Large intestine (tissue), 3 donors: ENCODE measurements around the gene PDXDC1. TPM values are rescaled to one million over a fixed set of nuclear protein-coding genes. Genes with fewer than 3 reads are reported as not detected.
"Not testable (repeated sequence)": the region's sequence is repeated elsewhere in the genome, so short reads cannot be mapped to it uniquely, and the experiment has no call there.

Source experiments
- DNase-seq, 2 donors: peaks; one replicate each; pipeline versions ENCODE4 v3.0.0 to v3.0.0-alpha.2; 2013
- H3K27ac ChIP-seq: one replicate; pipeline ENCODE4 v1.5.1; 2013; ENCODE audit warnings: low read length
- H3K27me3 ChIP-seq: 2 replicates; pipeline ENCODE4 v1.6.1; 2013; ENCODE audit warnings: low read length; ENCODE audit not compliant: control insufficient read depth, insufficient read depth
- H3K36me3 ChIP-seq: 2 replicates; pipeline ENCODE4 v1.6.1; 2013; ENCODE audit warnings: low read length; ENCODE audit not compliant: control insufficient read depth, insufficient read depth
- H3K4me1 ChIP-seq: one replicate; pipeline ENCODE4 v1.6.1; 2013; ENCODE audit warnings: low read length; ENCODE audit not compliant: control insufficient read depth, insufficient read depth
- H3K4me3 ChIP-seq: one replicate; pipeline ENCODE4 v1.5.1; 2013; ENCODE audit warnings: low read length
- H3K9me3 ChIP-seq: one replicate; pipeline ENCODE4 v1.6.1; 2013; ENCODE audit warnings: mild to moderate bottlenecking, low read depth, low read length, moderate library complexity; ENCODE audit not compliant: control insufficient read depth
- WGBS: methylation state at CpG from one replicate; pipeline ENCODE4 v1.1.5; 2013; ENCODE audit warnings: low lambda C conversion rate; ENCODE audit not compliant: insufficient coverage; 5-methylcytosine and 5-hydroxymethylcytosine counted together
- polyA plus RNA-seq: library from polyadenylated mRNA; unstranded; fragments of 120-200 nt; gene quantifications from one replicate; pipeline ENCODE4 v1.2.1, GENCODE V29; 2013

Gene PDXDC1
- polyA plus RNA-seq, 1 donor = 177 TPM

DNA sequence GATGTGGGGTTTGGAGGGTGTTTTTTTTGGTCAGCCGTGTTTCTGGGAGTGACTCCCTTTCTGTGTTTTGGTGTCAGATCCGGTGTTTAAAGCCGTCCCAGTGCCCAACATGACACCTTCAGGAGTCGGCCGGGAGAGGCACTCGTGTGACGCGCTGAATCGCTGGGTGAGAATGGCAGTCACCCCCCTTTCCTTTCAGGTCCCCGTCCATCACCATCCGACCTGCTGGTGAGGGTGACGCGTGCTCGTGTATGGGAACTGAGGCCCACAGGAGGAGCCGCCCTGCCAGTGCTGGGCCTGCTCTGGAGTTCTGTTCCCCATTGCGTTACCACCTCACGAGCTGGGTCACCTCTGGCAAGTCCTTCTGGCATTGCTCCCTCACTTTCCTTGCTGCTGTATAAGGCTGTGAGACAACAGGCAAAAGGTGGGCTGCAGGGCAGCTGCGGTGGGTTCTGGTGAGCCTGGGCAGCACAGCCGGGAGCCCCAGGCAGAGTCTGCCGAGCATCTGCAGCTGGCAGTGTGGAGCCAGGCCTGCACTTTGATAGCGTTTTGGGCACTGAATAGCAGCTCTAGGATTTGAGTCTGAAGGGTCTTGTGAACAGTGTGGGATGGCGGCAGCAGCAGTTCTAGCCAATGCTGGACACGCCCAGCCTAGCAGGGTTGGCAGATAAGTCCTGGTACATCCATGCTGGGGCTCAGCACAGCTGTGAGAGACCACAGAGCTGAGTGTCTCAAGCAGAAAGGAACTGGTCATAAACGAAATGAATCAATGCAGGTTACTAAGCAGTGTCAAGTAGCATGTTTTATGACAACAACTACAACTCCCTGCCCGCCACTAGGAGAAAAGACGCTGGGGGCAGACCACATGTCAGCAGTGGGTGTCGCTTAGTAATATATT is 54.2 kb downstream of the PDXDC1 start:
- not testable (repeated sequence) for H3K27me3 ChIP-seq, H3K4me1 ChIP-seq, H3K9me3 ChIP-seq, DNase-seq, H3K27ac ChIP-seq, H3K4me3 ChIP-seq
- WGBS = no CpG with 5 or more reads among the region's 27 CpGs
- H3K36me3 ChIP-seq = peaks cover 77% of the 10 kb centered on the region

- not testable (repeated sequence) for H3K27me3 ChIP-seq, DNase-seq, H3K9me3 ChIP-seq, H3K27ac ChIP-seq, H3K4me3 ChIP-seq, H3K4me1 ChIP-seq
- H3K36me3 ChIP-seq = peaks cover 79% of the 10 kb centered on the region
- WGBS = no CpG with 5 or more reads among the region's 6 CpGs
Observed at GRCh38 chr16:15029749-15030148, 54.9 kb downstream of the PDXDC1 start.

DNA sequence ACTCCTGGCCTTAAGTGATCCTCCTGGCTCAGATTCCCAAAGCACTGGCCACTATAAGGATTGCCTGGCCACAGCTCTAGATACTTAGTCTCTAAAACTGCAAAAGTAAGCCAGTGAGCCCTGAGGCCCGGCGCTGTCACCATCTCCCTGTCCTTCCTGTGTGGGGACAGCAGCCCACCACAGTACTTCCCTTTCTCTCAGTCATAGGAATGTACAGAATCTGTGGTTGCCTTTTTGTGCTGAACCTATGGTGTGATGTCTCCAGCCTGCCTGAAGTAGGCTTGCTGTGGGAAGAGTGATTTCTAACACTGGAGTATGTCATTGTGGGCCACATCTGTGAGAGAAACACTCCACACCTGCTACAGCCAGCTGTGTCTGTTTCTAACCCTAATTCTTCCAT is 56.4 kb downstream of the PDXDC1 start:
- H3K27ac ChIP-seq = no peak overlapping the region
- no peak overlapping the region for H3K4me3 ChIP-seq
- H3K27me3 ChIP-seq = no peaks in the 10 kb centered on the region
- WGBS = no CpG with 5 or more reads among the region's 2 CpGs
- peaks cover 81% of the 10 kb centered on the region for H3K36me3 ChIP-seq
- H3K4me1 ChIP-seq = no peaks in the 10 kb centered on the region
- no peaks in the 10 kb centered on the region for H3K9me3 ChIP-seq
- no peak for DNase-seq

DNA sequence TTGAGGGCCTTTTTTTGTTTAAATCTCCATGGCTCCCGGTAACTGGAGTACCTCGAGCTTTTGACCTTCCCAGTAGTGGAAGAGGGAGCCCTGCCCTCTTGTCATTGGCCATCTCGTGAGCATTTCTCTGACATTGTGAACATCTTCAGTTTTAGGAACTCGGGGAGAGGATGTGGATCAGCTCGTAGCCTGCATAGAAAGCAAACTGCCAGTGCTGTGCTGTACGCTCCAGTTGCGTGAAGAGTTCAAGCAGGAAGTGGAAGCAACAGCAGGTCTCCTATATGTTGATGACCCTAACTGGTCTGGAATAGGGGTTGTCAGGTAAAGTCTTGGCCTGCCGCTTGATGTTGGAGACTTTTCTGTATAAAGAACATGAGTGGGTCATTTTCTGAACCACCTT is 56.8 kb downstream of the PDXDC1 start:
- Histone ChIP-seq H3K4me3 (no peak overlapping the region), H3K36me3 (peaks cover 84% of the 10 kb centered on the region)
- no CpG with 5 or more reads among the region's 8 CpGs for WGBS

DNA sequence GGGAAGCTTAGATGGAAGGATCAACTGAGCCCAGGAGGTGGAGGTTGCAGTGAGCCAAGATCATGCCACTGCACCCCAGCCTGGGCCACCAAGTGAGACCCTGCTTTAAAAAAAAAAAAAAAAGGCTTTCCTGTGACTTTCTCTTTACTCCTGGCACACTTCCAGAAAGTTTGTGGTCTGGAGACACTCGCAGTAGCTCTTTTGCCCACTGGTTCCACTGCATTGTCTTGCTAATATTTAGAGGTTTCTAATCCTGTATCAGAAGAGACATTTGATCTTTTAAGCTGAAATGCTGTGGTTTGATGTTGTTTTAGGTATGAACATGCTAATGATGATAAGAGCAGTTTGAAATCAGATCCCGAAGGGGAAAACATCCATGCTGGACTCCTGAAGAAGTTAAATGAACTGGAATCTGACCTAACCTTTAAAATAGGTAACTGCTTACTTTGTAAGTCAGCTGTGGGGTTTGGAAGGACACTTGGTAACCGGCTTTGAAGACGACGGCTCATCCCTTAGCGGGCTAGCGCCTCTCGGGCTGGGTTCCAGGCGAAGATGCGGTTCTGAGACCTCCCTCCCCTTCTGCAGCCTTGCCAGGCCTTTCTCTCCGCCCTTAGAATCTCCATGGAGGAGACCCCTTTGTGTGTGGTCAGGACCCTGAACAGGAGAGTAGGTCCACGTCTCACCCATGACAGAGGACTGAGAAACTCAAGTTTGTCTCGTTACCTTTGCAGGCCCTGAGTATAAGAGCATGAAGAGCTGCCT is 57.9 kb downstream of the PDXDC1 start:
- H3K36me3 ChIP-seq = peaks cover 85% of the 10 kb centered on the region
- H3K27me3 ChIP-seq = no peaks in the 10 kb centered on the region
- H3K4me3 ChIP-seq = no peak overlapping the region
- no peaks in the 10 kb centered on the region for H3K9me3 ChIP-seq
- no peak overlapping the region for H3K27ac ChIP-seq
- DNase-seq = no peak
- no peaks in the 10 kb centered on the region for H3K4me1 ChIP-seq
- WGBS = no CpG with 5 or more reads among the region's 13 CpGs

More for the DNA sequence above, 56.8 kb downstream of the PDXDC1 start:
- Histone ChIP-seq H3K27me3 (no peaks in the 10 kb centered on the region), H3K9me3 (no peaks in the 10 kb centered on the region), H3K27ac (no peak overlapping the region), H3K4me1 (no peaks in the 10 kb centered on the region)
- no peak for DNase-seq

DNA sequence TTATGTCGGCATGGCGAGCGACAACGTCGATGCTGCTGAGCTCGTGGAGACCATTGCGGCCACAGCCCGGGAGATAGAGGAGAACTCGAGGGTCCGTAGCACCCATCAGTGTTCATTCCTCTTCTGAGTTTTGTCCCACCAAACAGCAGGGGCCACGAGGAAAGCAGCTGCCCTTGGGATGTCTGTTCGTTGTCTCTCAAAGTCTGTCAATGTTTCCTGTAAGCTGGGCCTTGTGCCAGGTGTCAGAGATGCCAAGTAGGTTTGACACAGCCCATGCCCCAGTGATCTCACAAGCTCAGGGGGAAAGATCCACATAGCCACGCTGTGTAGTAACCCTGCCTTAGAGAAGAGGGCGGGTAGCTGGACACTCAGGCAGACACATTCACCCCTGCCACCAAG is 58.5 kb downstream of the PDXDC1 start:
- no peaks in the 10 kb centered on the region for H3K4me1 ChIP-seq
- no peak overlapping the region for H3K4me3 ChIP-seq
- DNase-seq = no peak
- no peak overlapping the region for H3K27ac ChIP-seq
- H3K27me3 ChIP-seq = no peaks in the 10 kb centered on the region
- WGBS = no CpG with 5 or more reads among the region's 14 CpGs
- H3K36me3 ChIP-seq = peaks cover 84% of the 10 kb centered on the region
- no peaks in the 10 kb centered on the region for H3K9me3 ChIP-seq

- Histone ChIP-seq H3K4me1 (no peaks in the 10 kb centered on the region), H3K36me3 (peaks cover 83% of the 10 kb centered on the region), H3K27ac (no peak overlapping the region), H3K27me3 (no peaks in the 10 kb centered on the region), H3K4me3 (no peak overlapping the region), H3K9me3 (no peaks in the 10 kb centered on the region)
- DNase-seq = no peak
- WGBS = 80% methylated on average over 1 of the region's 23 CpGs
Observed at GRCh38 chr16:15034266-15035162, 59.7 kb downstream of the PDXDC1 start.

DNA sequence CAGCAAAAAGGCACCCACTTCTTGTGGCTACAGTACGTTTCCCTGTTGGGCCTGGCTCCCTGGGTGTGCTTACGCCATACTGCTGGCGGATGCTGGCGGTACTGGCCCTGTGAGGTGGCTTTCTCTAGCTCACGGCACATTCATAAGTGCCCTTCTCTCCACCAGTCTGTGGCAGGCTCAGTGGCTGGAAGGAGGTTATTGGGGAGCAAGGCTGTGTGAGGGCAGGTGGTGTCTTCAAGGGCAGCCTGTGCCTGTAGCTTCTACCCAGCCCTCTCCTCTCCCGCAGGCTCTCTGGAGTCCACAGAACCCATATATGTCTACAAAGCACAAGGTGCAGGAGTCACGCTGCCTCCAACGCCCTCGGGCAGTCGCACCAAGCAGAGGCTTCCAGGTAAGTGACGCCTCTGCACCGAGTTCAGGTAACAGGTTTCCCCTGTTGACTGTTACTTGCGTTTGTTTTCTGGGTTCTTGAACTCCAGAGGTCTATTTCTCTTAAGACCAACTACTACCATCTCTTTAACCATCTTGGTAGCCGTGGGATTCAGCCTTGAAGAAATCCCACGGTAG is 60.4 kb downstream of the PDXDC1 start:
- DNase-seq = no peak
- H3K27ac ChIP-seq = no peak overlapping the region
- H3K36me3 ChIP-seq = peaks cover 88% of the 10 kb centered on the region
- H3K4me3 ChIP-seq = no peak overlapping the region
- H3K4me1 ChIP-seq = no peaks in the 10 kb centered on the region
- no CpG with 5 or more reads among the region's 15 CpGs for WGBS
- H3K9me3 ChIP-seq = no peaks in the 10 kb centered on the region
- H3K27me3 ChIP-seq = no peaks in the 10 kb centered on the region

DNA sequence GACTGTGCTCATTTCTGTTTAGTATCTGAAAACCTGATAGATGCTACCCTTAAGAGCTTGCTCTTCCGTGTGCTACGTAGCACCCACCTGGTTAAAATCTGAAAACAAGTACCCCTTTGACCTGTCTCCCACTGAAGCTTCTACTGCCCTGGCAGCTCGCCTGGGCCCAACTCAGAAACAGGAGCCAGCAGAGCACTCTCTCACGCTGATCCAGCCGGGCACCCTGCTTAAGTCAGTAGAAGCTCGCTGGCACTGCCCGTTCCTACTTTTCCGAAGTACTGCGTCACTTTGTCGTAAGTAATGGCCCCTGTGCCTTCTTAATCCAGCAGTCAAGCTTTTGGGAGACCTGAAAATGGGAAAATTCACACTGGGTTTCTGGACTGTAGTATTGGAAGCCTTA is 62.2 kb downstream of the PDXDC1 start:
- H3K36me3 ChIP-seq = peaks cover 85% of the 10 kb centered on the region

GRCh38 chr16:15037745-15038144 is 62.9 kb downstream of the PDXDC1 start:
- no peaks in the 10 kb centered on the region for H3K4me1 ChIP-seq
- no peak overlapping the region for H3K4me3 ChIP-seq
- H3K27ac ChIP-seq = no peak overlapping the region
- no peak for DNase-seq
- no peaks in the 10 kb centered on the region for H3K9me3 ChIP-seq
- no peaks in the 10 kb centered on the region for H3K27me3 ChIP-seq
- peaks cover 77% of the 10 kb centered on the region for H3K36me3 ChIP-seq
- no CpG with 5 or more reads among the region's 4 CpGs for WGBS

More for the DNA sequence above, 62.2 kb downstream of the PDXDC1 start:
- Histone ChIP-seq H3K4me3 (no peak overlapping the region), H3K4me1 (no peaks in the 10 kb centered on the region), H3K27ac (no peak overlapping the region), H3K9me3 (no peaks in the 10 kb centered on the region), H3K27me3 (no peaks in the 10 kb centered on the region)
- 100% methylated on average over 3 of the region's 10 CpGs for WGBS
- no peak for DNase-seq
